Activated CD4-positive, alpha-beta memory T cell treated with anti-CD3 and anti-CD28 coated beads, Interleukin-2, amount 10 ng/mL, durations not matched to agents 7 days and 5 days (primary cell): ENCODE results near the gene ADRB1. TPM values are rescaled to one million over a fixed set of nuclear protein-coding genes. Genes with fewer than 3 reads are reported as not detected.

Source experiments
- CTCF ChIA-PET: fragments of 350-600 bp; sonication (Branson Sonifier 250); formaldehyde crosslinking; loops from one replicate; lab custom pipeline; 2021; ENCODE audit warnings: antibody characterized with exemption, inconsistent platforms; lab: Charles Lee
- POLR2A ChIA-PET: fragments of 350-600 bp; sonication (Branson Sonifier 250); formaldehyde crosslinking; loops from one replicate; lab custom pipeline; 2021; ENCODE audit warnings: antibody characterized with exemption; lab: Charles Lee
- DNase-seq: peaks from one replicate; pipeline ENCODE4 v3.0.0-alpha.2; 2020
- H3K27ac Mint-ChIP-seq: one replicate; pipeline ENCODE4 v1.8.0; 2021; ENCODE audit warnings: mild to moderate bottlenecking, mixed read lengths
- H3K27me3 Mint-ChIP-seq: one replicate; pipeline ENCODE4 v1.8.0; 2021; ENCODE audit warnings: mixed read lengths
- H3K36me3 Mint-ChIP-seq: one replicate; pipeline ENCODE4 v1.8.0; 2021; ENCODE audit warnings: low read depth, mixed read lengths
- H3K4me1 Mint-ChIP-seq: one replicate; pipeline ENCODE4 v1.8.0; 2021; ENCODE audit warnings: mixed read lengths
- H3K4me3 Mint-ChIP-seq: one replicate; pipeline ENCODE4 v1.8.0; 2021; ENCODE audit warnings: mild to moderate bottlenecking, mixed read lengths
- H3K9me3 Mint-ChIP-seq: one replicate; pipeline ENCODE4 v1.8.0; 2021; ENCODE audit warnings: mixed read lengths
- total RNA-seq, 2 experiments: library from RNA; stranded (reverse); gene quantifications; one replicate each; pipeline ENCODE4 v1.2.3, GENCODE V29; 2021

Gene ADRB1
- total RNA-seq, 2 experiments from 2014 or later, result 0.20 TPM

GRCh38 chr10:114029655-114030054 is 14.0 kb upstream of the ADRB1 start:
- H3K4me1 Mint-ChIP-seq, result peaks cover 22% of the 10 kb centered on the region
- H3K27me3 Mint-ChIP-seq, result peaks cover 52% of the 10 kb centered on the region
- no peak overlapping the region for H3K27ac Mint-ChIP-seq
- peaks cover 3% of the 10 kb centered on the region for H3K9me3 Mint-ChIP-seq
- H3K36me3 Mint-ChIP-seq, result peaks cover 9% of the 10 kb centered on the region
- no peak for DNase-seq
- CTCF ChIA-PET, result no interaction called here
- no peak overlapping the region for H3K4me3 Mint-ChIP-seq
- POLR2A ChIA-PET, result no interaction called here

- ChIA-PET POLR2A (no interaction called here), CTCF (no interaction called here)
- H3K4me1 Mint-ChIP-seq, result peaks cover 17% of the 10 kb centered on the region
- no peak overlapping the region for H3K27ac Mint-ChIP-seq
- H3K36me3 Mint-ChIP-seq, result peaks cover 5% of the 10 kb centered on the region
- peaks cover 53% of the 10 kb centered on the region for H3K27me3 Mint-ChIP-seq
- no peak for DNase-seq
- peaks cover 3% of the 10 kb centered on the region for H3K9me3 Mint-ChIP-seq
- H3K4me3 Mint-ChIP-seq, result no peak overlapping the region
Measured at GRCh38 chr10:114030140-114030539, 13.5 kb upstream of the ADRB1 start.

GRCh38 chr10:114031073-114031972 is 12.3 kb upstream of the ADRB1 start:
- no peak for DNase-seq
- Mint-ChIP-seq H3K36me3 (no peaks in the 10 kb centered on the region), H3K9me3 (no peaks in the 10 kb centered on the region), H3K4me1 (peaks cover 8% of the 10 kb centered on the region), H3K4me3 (no peak overlapping the region), H3K27ac (no peak overlapping the region), H3K27me3 (peaks cover 58% of the 10 kb centered on the region)
- ChIA-PET POLR2A (no interaction called here), CTCF (no interaction called here)

- DNase-seq, result no peak
- Mint-ChIP-seq H3K4me3 (no peak overlapping the region), H3K4me1 (peaks cover 3% of the 10 kb centered on the region), H3K27ac (no peak overlapping the region), H3K27me3 (peaks cover 64% of the 10 kb centered on the region), H3K9me3 (no peaks in the 10 kb centered on the region), H3K36me3 (no peaks in the 10 kb centered on the region)
- ChIA-PET CTCF (no interaction called here), POLR2A (no interaction called here)
Measured at GRCh38 chr10:114033566-114033965, 10.1 kb upstream of the ADRB1 start.

GRCh38 chr10:114034923-114035645 is 8.6 kb upstream of the ADRB1 start:
- ChIA-PET CTCF (interaction anchor here (1.0 to 1.2 kb wide), 3 partner anchors 11 to 52 kb away, joined by 3 read pairs; no protein-coding TSS in a partner anchor), POLR2A (no interaction called here)
- H3K27me3 Mint-ChIP-seq, result peaks cover 63% of the 10 kb centered on the region
- H3K4me1 Mint-ChIP-seq, result no peaks in the 10 kb centered on the region
- H3K36me3 Mint-ChIP-seq, result no peaks in the 10 kb centered on the region
- no peak overlapping the region for H3K4me3 Mint-ChIP-seq
- no peak overlapping the region for H3K27ac Mint-ChIP-seq
- no peak for DNase-seq
- H3K9me3 Mint-ChIP-seq, result no peaks in the 10 kb centered on the region

GRCh38 chr10:114035791-114036190 is 7.9 kb upstream of the ADRB1 start:
- Mint-ChIP-seq H3K4me3 (no peak overlapping the region), H3K36me3 (no peaks in the 10 kb centered on the region), H3K4me1 (no peaks in the 10 kb centered on the region), H3K9me3 (no peaks in the 10 kb centered on the region), H3K27me3 (peaks cover 67% of the 10 kb centered on the region), H3K27ac (no peak overlapping the region)
- DNase-seq, result no peak
- CTCF ChIA-PET, result interaction anchor here (1.0 to 1.2 kb wide), 3 partner anchors 11 to 53 kb away, joined by 3 read pairs; no protein-coding TSS in a partner anchor
- POLR2A ChIA-PET, result no interaction called here

GRCh38 chr10:114038819-114039218 is 4.8 kb upstream of the ADRB1 start:
- Mint-ChIP-seq H3K27ac (no peak overlapping the region), H3K27me3 (peaks cover 64% of the 10 kb centered on the region), H3K36me3 (no peaks in the 10 kb centered on the region), H3K4me1 (peaks cover 6% of the 10 kb centered on the region), H3K9me3 (no peaks in the 10 kb centered on the region), H3K4me3 (no peak overlapping the region)
- POLR2A ChIA-PET, result no interaction called here
- no peak for DNase-seq
- CTCF ChIA-PET, result no interaction called here

- ChIA-PET POLR2A (no interaction called here), CTCF (no interaction called here)
- Mint-ChIP-seq H3K27ac (no peak overlapping the region), H3K4me1 (peaks cover 18% of the 10 kb centered on the region), H3K9me3 (no peaks in the 10 kb centered on the region), H3K27me3 (peaks cover 70% of the 10 kb centered on the region), H3K36me3 (no peaks in the 10 kb centered on the region), H3K4me3 (no peak overlapping the region)
- no peak for DNase-seq
Measured at GRCh38 chr10:114041166-114041565, 2.5 kb upstream of the ADRB1 start.

GRCh38 chr10:114042895-114043531 is 653 bp upstream of the ADRB1 start:
- Mint-ChIP-seq H3K27me3 (peaks cover 80% of the 10 kb centered on the region), H3K36me3 (no peaks in the 10 kb centered on the region), H3K27ac (no peak overlapping the region), H3K9me3 (no peaks in the 10 kb centered on the region), H3K4me3 (peak overlapping the region; percentile 51), H3K4me1 (peaks cover 19% of the 10 kb centered on the region)
- ChIA-PET CTCF (interaction anchor here (0.7 to 1.2 kb wide), 3 partner anchors 18 to 58 kb away, joined by 3 to 4 read pairs (median 3); no protein-coding TSS in a partner anchor), POLR2A (interaction anchor here (1.8 kb wide), 1 partner anchor 82 kb away, joined by 6 read pairs; no protein-coding TSS in a partner anchor)
- DNase-seq, result no peak

- ChIA-PET POLR2A (no interaction called here), CTCF (no interaction called here)
- no peak overlapping the region for H3K27ac Mint-ChIP-seq
- peak overlapping the region; percentile 64 for H3K4me3 Mint-ChIP-seq
- no peak for DNase-seq
- no peaks in the 10 kb centered on the region for H3K36me3 Mint-ChIP-seq
- peaks cover 25% of the 10 kb centered on the region for H3K4me1 Mint-ChIP-seq
- no peaks in the 10 kb centered on the region for H3K9me3 Mint-ChIP-seq
- peaks cover 79% of the 10 kb centered on the region for H3K27me3 Mint-ChIP-seq
Measured at GRCh38 chr10:114044247-114045135, 825 bp downstream of the ADRB1 start.

GRCh38 chr10:114045136-114046086 is 1.7 kb downstream of the ADRB1 start:
- no peak for DNase-seq
- Mint-ChIP-seq H3K27me3 (peaks cover 75% of the 10 kb centered on the region), H3K4me1 (peaks cover 25% of the 10 kb centered on the region), H3K27ac (no peak overlapping the region), H3K4me3 (peak overlapping the region; percentile 63), H3K36me3 (no peaks in the 10 kb centered on the region), H3K9me3 (no peaks in the 10 kb centered on the region)
- ChIA-PET POLR2A (no interaction called here), CTCF (no interaction called here)
